DMS 273 (cell line): Measurements from ENCODE around the gene MPV17L2.
"Not testable (repeated sequence)": the region's sequence is repeated elsewhere in the genome, so short reads cannot be mapped to it uniquely, and the experiment has no call there.

ENCODE experiments used
- DNase-seq: peaks from one replicate; lab custom pipeline; 2025; ENCODE audit not compliant: unreplicated experiment; lab: John Stamatoyannopoulos, UW

Gene MPV17L2

GRCh38 chr19:18190278-18190677 lies 2.7 kb upstream of the MPV17L2 start:
- DNase-seq, result no peak

- DNase-seq, result no peak
These were observed 1.4 kb upstream of the MPV17L2 start for GRCh38 chr19:18191640-18192062.

GRCh38 chr19:18193388-18194180 lies 566 bp downstream of the MPV17L2 start:
- peak; percentile 53 for DNase-seq

- no peak for DNase-seq
These were observed 1.1 kb downstream of the MPV17L2 start for GRCh38 chr19:18194181-18194530.

GRCh38 chr19:18194554-18195238 lies 1.7 kb downstream of the MPV17L2 start:
- peak; percentile 52 for DNase-seq

- DNase-seq, result no peak
These were observed 3.5 kb downstream of the MPV17L2 start for GRCh38 chr19:18196511-18196845.

GRCh38 chr19:18197306-18197705 lies 4.3 kb downstream of the MPV17L2 start:
- no peak for DNase-seq

- no peak for DNase-seq
These were observed 4.9 kb downstream of the MPV17L2 start for GRCh38 chr19:18197941-18198340.

- no peak for DNase-seq
These were observed 5.4 kb downstream of the MPV17L2 start for GRCh38 chr19:18198374-18198773.

GRCh38 chr19:18202397-18202777 lies 9.4 kb downstream of the MPV17L2 start:
- DNase-seq, result no peak

GRCh38 chr19:18202778-18203407 lies 9.9 kb downstream of the MPV17L2 start:
- DNase-seq, result peak; percentile 77

GRCh38 chr19:18203408-18203862 lies 10.4 kb downstream of the MPV17L2 start:
- DNase-seq, result peak; percentile 67

GRCh38 chr19:18203863-18204393 lies 10.9 kb downstream of the MPV17L2 start, which contains the start of gene RAB3A:
Gene RAB3A (minus strand): TSS chr19:18204042. CDS start chr19:18202740, 1,302 bp downstream.
- peak; percentile 100 for DNase-seq

- DNase-seq, result peak; percentile 93
These were observed 11.6 kb downstream of the MPV17L2 start for GRCh38 chr19:18204394-18205199.

GRCh38 chr19:18205200-18205892 lies 12.3 kb downstream of the MPV17L2 start:
- DNase-seq, result peak; percentile 95

- no peak for DNase-seq
These were observed 13.0 kb downstream of the MPV17L2 start for GRCh38 chr19:18206018-18206417.

- peak; percentile 78 for DNase-seq
These were observed 15.3 kb downstream of the MPV17L2 start for GRCh38 chr19:18208098-18208951.

GRCh38 chr19:18209912-18210311 lies 16.9 kb downstream of the MPV17L2 start:
- not testable (repeated sequence) for DNase-seq

GRCh38 chr19:18211683-18212082 lies 18.7 kb downstream of the MPV17L2 start:
- no peak for DNase-seq
